Activated CD4-positive, alpha-beta memory T cell treated with anti-CD3 and anti-CD28 coated beads, Interleukin-2, amount 10 ng/mL, durations not matched to agents 7 days and 5 days (primary cell): ENCODE data around the gene MATCAP1. TPM values are rescaled to one million over a fixed set of nuclear protein-coding genes. Genes with fewer than 3 reads are reported as not detected.

Experiments used
- CTCF ChIA-PET: fragments of 350-600 bp; sonication (Branson Sonifier 250); formaldehyde crosslinking; loops from one replicate; lab custom pipeline; 2021; ENCODE audit warnings: antibody characterized with exemption, inconsistent platforms; lab: Charles Lee
- POLR2A ChIA-PET: fragments of 350-600 bp; sonication (Branson Sonifier 250); formaldehyde crosslinking; loops from one replicate; lab custom pipeline; 2021; ENCODE audit warnings: antibody characterized with exemption; lab: Charles Lee
- DNase-seq: peaks from one replicate; pipeline ENCODE4 v3.0.0-alpha.2; 2020
- H3K27ac Mint-ChIP-seq: one replicate; pipeline ENCODE4 v1.8.0; 2021; ENCODE audit warnings: mild to moderate bottlenecking, mixed read lengths
- H3K27me3 Mint-ChIP-seq: one replicate; pipeline ENCODE4 v1.8.0; 2021; ENCODE audit warnings: mixed read lengths
- H3K36me3 Mint-ChIP-seq: one replicate; pipeline ENCODE4 v1.8.0; 2021; ENCODE audit warnings: low read depth, mixed read lengths
- H3K4me1 Mint-ChIP-seq: one replicate; pipeline ENCODE4 v1.8.0; 2021; ENCODE audit warnings: mixed read lengths
- H3K4me3 Mint-ChIP-seq: one replicate; pipeline ENCODE4 v1.8.0; 2021; ENCODE audit warnings: mild to moderate bottlenecking, mixed read lengths
- H3K9me3 Mint-ChIP-seq: one replicate; pipeline ENCODE4 v1.8.0; 2021; ENCODE audit warnings: mixed read lengths
- total RNA-seq, 2 experiments: library from RNA; stranded (reverse); gene quantifications; one replicate each; pipeline ENCODE4 v1.2.3, GENCODE V29; 2021

The MATCAP1 gene
- total RNA-seq, 2 experiments from 2014 or later = 63.9 to 70.9 TPM

DNA sequence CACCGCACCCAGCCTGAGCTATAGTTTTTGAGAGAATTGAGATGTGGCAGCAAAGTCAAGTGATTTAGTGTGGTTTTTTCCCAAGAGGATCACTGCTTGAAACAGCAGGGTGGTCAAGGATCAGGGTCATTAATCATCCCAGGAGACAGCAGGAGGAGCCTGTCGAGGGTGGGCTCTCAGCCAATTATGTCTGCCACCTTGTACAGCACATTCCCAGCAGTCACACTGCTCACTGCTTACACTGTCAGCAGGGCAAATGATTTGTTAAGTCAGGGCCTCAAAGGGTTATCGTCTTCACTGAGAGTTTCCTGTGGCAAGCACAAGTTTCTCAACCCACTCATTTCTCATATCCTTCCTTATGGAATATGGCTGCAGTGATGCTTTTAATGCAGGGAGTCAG lies 46.2 kb downstream of the MATCAP1 start:
- ChIA-PET POLR2A (interaction anchor here (1.3 kb wide), 2 partner anchors 13 to 107 kb away, joined by 3 read pairs; partner anchors contain the start of gene B3GNT9), CTCF (interaction anchor here (3.5 kb wide), 1 partner anchor 18 kb away, joined by 19 read pairs; no protein-coding TSS in a partner anchor)
- H3K9me3 Mint-ChIP-seq = no peaks in the 10 kb centered on the region
- no peak overlapping the region for H3K27ac Mint-ChIP-seq
- DNase-seq = no peak
- H3K27me3 Mint-ChIP-seq = no peaks in the 10 kb centered on the region
- peaks cover 37% of the 10 kb centered on the region for H3K36me3 Mint-ChIP-seq
- H3K4me3 Mint-ChIP-seq = no peak overlapping the region
- no peaks in the 10 kb centered on the region for H3K4me1 Mint-ChIP-seq

DNA sequence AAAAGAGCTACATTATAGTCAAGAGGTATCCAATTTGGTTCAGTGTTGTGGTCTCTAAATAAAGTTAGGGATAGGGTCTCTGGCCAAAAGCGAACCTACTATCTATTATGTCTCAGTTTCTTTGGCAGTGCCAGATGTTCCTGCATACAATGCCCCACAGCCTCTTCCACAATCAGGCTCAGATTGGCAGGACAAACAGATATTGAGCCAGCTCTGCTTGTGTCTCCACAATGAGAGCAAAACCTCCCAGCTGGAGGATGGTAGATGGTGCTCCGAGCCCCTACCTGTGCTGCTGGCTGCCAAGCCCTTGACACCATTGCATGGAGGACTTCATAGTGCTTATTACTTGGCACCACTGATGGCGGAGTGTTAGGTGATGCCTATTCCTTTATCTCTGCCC lies 54.3 kb downstream of the MATCAP1 start:
- ChIA-PET CTCF (interaction anchor here (0.5 to 1.7 kb wide), 5 partner anchors 10 to 385 kb away, joined by 3 to 5 read pairs (median 4); partner anchors contain the start of gene CES3), POLR2A (no interaction called here)
- no peak for DNase-seq
- H3K4me3 Mint-ChIP-seq = no peak overlapping the region
- no peaks in the 10 kb centered on the region for H3K27me3 Mint-ChIP-seq
- peaks cover 1% of the 10 kb centered on the region for H3K4me1 Mint-ChIP-seq
- H3K27ac Mint-ChIP-seq = no peak overlapping the region
- H3K36me3 Mint-ChIP-seq = peaks cover 25% of the 10 kb centered on the region
- H3K9me3 Mint-ChIP-seq = no peaks in the 10 kb centered on the region

DNA sequence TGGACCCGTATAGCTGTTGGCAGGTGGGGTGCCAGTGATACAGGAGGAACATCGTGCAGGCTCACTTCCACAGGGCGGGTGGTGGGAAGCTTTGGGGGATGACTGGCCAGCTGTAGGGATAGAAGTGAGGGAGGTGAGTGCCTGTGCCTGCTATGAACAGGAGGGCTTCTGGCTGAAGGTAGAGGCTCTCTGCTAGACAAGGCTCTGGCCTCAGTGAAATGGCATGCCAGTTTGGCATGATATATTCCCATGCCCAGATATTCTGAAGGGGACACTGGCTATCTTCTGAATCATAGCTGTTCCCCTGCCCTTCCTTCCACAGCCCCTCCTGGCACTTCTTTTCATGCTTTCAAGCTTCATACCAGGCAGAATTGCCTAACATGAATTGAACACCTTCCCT lies 54.9 kb downstream of the MATCAP1 start:
- no peaks in the 10 kb centered on the region for H3K27me3 Mint-ChIP-seq
- peaks cover 1% of the 10 kb centered on the region for H3K4me1 Mint-ChIP-seq
- H3K9me3 Mint-ChIP-seq = no peaks in the 10 kb centered on the region
- H3K36me3 Mint-ChIP-seq = peaks cover 28% of the 10 kb centered on the region
- POLR2A ChIA-PET = interaction anchor here (0.7 kb wide), 1 partner anchor 234 kb away, joined by 3 read pairs; no protein-coding TSS in a partner anchor
- CTCF ChIA-PET = interaction anchor here (0.5 to 1.7 kb wide), 4 partner anchors 26 to 386 kb away, joined by 3 to 5 read pairs (median 4); partner anchors contain the start of gene CES3
- DNase-seq = no peak
- H3K27ac Mint-ChIP-seq = no peak overlapping the region
- no peak overlapping the region for H3K4me3 Mint-ChIP-seq

DNA sequence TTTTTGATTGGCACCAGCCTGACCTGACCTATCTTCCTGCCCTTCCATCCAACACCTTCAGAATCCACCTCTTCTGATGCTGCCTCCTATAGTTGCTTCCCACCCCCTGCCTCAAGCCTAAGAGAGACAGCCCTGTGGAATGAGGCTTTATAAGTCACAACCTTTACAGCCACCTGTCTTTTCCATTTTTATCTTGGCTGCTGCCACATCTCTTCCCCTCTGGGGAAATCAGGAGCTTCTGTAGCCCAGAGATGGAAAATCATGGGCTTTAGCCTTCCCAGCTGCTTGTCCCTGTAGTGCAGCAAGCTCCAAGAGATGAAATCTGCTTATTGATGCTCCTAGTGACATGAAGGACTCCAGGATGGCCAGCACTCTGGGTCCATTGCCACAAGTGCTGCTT lies 55.3 kb downstream of the MATCAP1 start:
- no peak for DNase-seq
- H3K4me1 Mint-ChIP-seq = peaks cover 1% of the 10 kb centered on the region
- no peaks in the 10 kb centered on the region for H3K9me3 Mint-ChIP-seq
- H3K36me3 Mint-ChIP-seq = peaks cover 32% of the 10 kb centered on the region
- CTCF ChIA-PET = interaction anchor here (0.9 kb wide), 1 partner anchor 171 kb away, joined by 4 read pairs; no protein-coding TSS in a partner anchor
- H3K27ac Mint-ChIP-seq = no peak overlapping the region
- POLR2A ChIA-PET = interaction anchor here (0.7 kb wide), 1 partner anchor 234 kb away, joined by 3 read pairs; no protein-coding TSS in a partner anchor
- no peak overlapping the region for H3K4me3 Mint-ChIP-seq
- H3K27me3 Mint-ChIP-seq = no peaks in the 10 kb centered on the region

Other genes starting within 250 kb of the MATCAP1 start
- gene CIAO2B, start 249.6 kb downstream of the MATCAP1 start, total RNA-seq = 100 to 1,000 TPM; 116 to 121 TPM
- gene CES2, start 248.4 kb downstream of the MATCAP1 start, total RNA-seq = 10 to 100 TPM; 32.9 to 33.5 TPM
- gene CES3, start 222.7 kb downstream of the MATCAP1 start, total RNA-seq = 1 to 10 TPM; 6.1 to 6.3 TPM
- 10 to 100 TPM; 37.8 to 39.3 TPM for gene CES4A, start 195.4 kb downstream of the MATCAP1 start, total RNA-seq
- gene CBFB, start 154.8 kb downstream of the MATCAP1 start, total RNA-seq = 100 to 1,000 TPM; 236 to 238 TPM
- 10 to 100 TPM; 12.4 to 13.3 TPM for gene PHAF1, start 74.0 kb downstream of the MATCAP1 start, total RNA-seq
- 10 to 100 TPM; 14.6 to 16.2 TPM for gene B3GNT9, start 33.0 kb downstream of the MATCAP1 start, total RNA-seq
- 10 to 100 TPM; 96.9 to 97.3 TPM for gene TRADD, start 24.1 kb downstream of the MATCAP1 start, total RNA-seq
- 10 to 100 TPM; 52.3 to 54.4 TPM for gene FBXL8, start 24.0 kb downstream of the MATCAP1 start, total RNA-seq
- 100 to 1,000 TPM; 107 to 110 TPM for gene HSF4, start 19.2 kb downstream of the MATCAP1 start, total RNA-seq
- 10 to 100 TPM; 35.6 to 36.7 TPM for gene NOL3, start 13.4 kb downstream of the MATCAP1 start, total RNA-seq
- not detected for gene EXOC3L1, start 6.2 kb upstream of the MATCAP1 start, total RNA-seq
- 100 to 1,000 TPM; 127 to 131 TPM for gene E2F4, start 8.2 kb upstream of the MATCAP1 start, total RNA-seq
- 1 to 10 TPM; 7.3 to 8.3 TPM for gene ELMO3, start 15.2 kb upstream of the MATCAP1 start, total RNA-seq
- gene TMEM208, start 43.2 kb upstream of the MATCAP1 start, total RNA-seq = 10 to 100 TPM; 39.6 to 39.7 TPM
- gene FHOD1, start 63.5 kb upstream of the MATCAP1 start, total RNA-seq = 10 to 100 TPM; 94.8 to 99.1 TPM
- 1 to 10 TPM; 2.2 to 2.8 TPM for gene SLC9A5, start 65.0 kb upstream of the MATCAP1 start, total RNA-seq
- gene PLEKHG4, start 95.6 kb upstream of the MATCAP1 start, total RNA-seq = 10 to 100 TPM in 1 of 2 experiments, 1 to 10 TPM in 1; 9.2 to 10.9 TPM
- under 1 TPM; 0.20 to 0.48 TPM for gene KCTD19, start 142.8 kb upstream of the MATCAP1 start, total RNA-seq
- not detected for gene LRRC36, start 142.9 kb upstream of the MATCAP1 start, total RNA-seq
- gene TPPP3, start 209.5 kb upstream of the MATCAP1 start, total RNA-seq = not detected
- gene ZDHHC1, start 232.5 kb upstream of the MATCAP1 start, total RNA-seq = under 1 TPM; 0.23 to 0.45 TPM
- not detected for gene HSD11B2, start 247.2 kb upstream of the MATCAP1 start, total RNA-seq